HepG2 (cell line): ENCODE measurements around the gene ST3GAL2. TPM values are rescaled to one million over a fixed set of nuclear protein-coding genes. Genes with fewer than 3 reads are reported as not detected.

Experiments
- FOSL2 ChIP-seq: sonication (generic); formaldehyde crosslinking; IDR thresholded peaks from 2 replicates; pipeline ENCODE4 v1.4.0; 2020; ENCODE audit warnings: missing genetic modification reagents
- MYPOP ChIP-seq: sonication (generic); formaldehyde crosslinking; IDR thresholded peaks from 2 replicates; pipeline ENCODE4 v1.8.1; 2023; ENCODE audit warnings: mild to moderate bottlenecking, moderate library complexity, missing genetic modification reagents
- NCOA1 ChIP-seq: sonication (generic); formaldehyde crosslinking; IDR thresholded peaks from 2 replicates; pipeline ENCODE4 v1.9.0; 2021; ENCODE audit warnings: missing genetic modification reagents
- PHF20 ChIP-seq: sonication (generic); formaldehyde crosslinking; IDR thresholded peaks from 2 replicates; pipeline ENCODE4 v1.5.0; 2020; ENCODE audit warnings: mild to moderate bottlenecking, missing genetic modification reagents
- ZEB1 ChIP-seq: IDR thresholded peaks from 2 replicates; pipeline ENCODE4 v1.6.1; 2012; ENCODE audit warnings: mild to moderate bottlenecking, low read depth, inconsistent platforms; ENCODE audit not compliant: insufficient replicate concordance
- ZFP41 ChIP-seq: sonication (generic); formaldehyde crosslinking; IDR thresholded peaks from 2 replicates; pipeline ENCODE4 v1.4.0; 2020; ENCODE audit warnings: mild to moderate bottlenecking, missing genetic modification reagents, borderline replicate concordance
- ZMYM4 ChIP-seq: sonication (generic); formaldehyde crosslinking; IDR thresholded peaks from 2 replicates; pipeline ENCODE4 v1.8.1; 2023; ENCODE audit warnings: mild to moderate bottlenecking, missing genetic modification reagents
- ZNF44 ChIP-seq: sonication (generic); formaldehyde crosslinking; IDR thresholded peaks from 2 replicates; pipeline ENCODE4 v1.5.1; 2020; ENCODE audit warnings: mild to moderate bottlenecking, missing genetic modification reagents
- ZNF468 ChIP-seq: sonication (generic); formaldehyde crosslinking; IDR thresholded peaks from 2 replicates; pipeline ENCODE4 v1.8.0; 2022; ENCODE audit warnings: mild to moderate bottlenecking, moderate library complexity, missing genetic modification reagents
- ZNF496 ChIP-seq: sonication (generic); formaldehyde crosslinking; IDR thresholded peaks from 2 replicates; pipeline ENCODE4 v1.8.1; 2023; ENCODE audit warnings: mild to moderate bottlenecking, moderate library complexity, missing genetic modification reagents; ENCODE audit not compliant: insufficient replicate concordance
- ZNF562 ChIP-seq: sonication (generic); formaldehyde crosslinking; IDR thresholded peaks from 2 replicates; pipeline ENCODE4 v1.8.0; 2022; ENCODE audit warnings: missing genetic modification reagents, borderline replicate concordance
- ZNF605 ChIP-seq: sonication (generic); formaldehyde crosslinking; IDR thresholded peaks from 2 replicates; pipeline ENCODE4 v1.8.0; 2022; ENCODE audit warnings: mild to moderate bottlenecking, missing genetic modification reagents
- ZNF75D ChIP-seq: sonication (generic); formaldehyde crosslinking; IDR thresholded peaks from 2 replicates; pipeline ENCODE4 v1.8.1; 2023; ENCODE audit warnings: missing genetic modification reagents, mild to moderate bottlenecking, borderline replicate concordance
- ZNF781 ChIP-seq: sonication (generic); formaldehyde crosslinking; IDR thresholded peaks from 2 replicates; pipeline ENCODE4 v1.5.1; 2020; ENCODE audit warnings: borderline replicate concordance, mild to moderate bottlenecking, missing genetic modification reagents; ENCODE audit errors: not compliant biosample characterization
- polyA plus RNA-seq, 8 experiments: library from polyadenylated mRNA; depleted of rRNA in 3 of 8; stranded (reverse) in 7 of 8; unstranded in 1 of 8; fragments of >200 nt; fragmentation: Illumina TruSeq in 4 of 8; extraction: Trizol in 4 of 8; gene quantifications; 2 replicates each; pipeline versions ENCODE4 v1.2.1 to v1.2.3, GENCODE V29; 2011 to 2016; ENCODE audit warnings: low read depth in 4 of 8, missing spikeins in 1 of 8, mixed read lengths in 1 of 8; ENCODE audit not compliant: insufficient read depth in 1 of 8
- total RNA-seq, 5 experiments: library from RNA; depleted of rRNA; stranded (reverse); fragments of >200 nt; fragmentation: Illumina TruSeq; extraction: Trizol; gene quantifications; 2 replicates each; pipeline ENCODE4 v1.2.3, GENCODE V29; 2016; ENCODE audit warnings: low read depth in 1 of 5

ST3GAL2 gene
- total and polyA plus RNA-seq, 2 of the 13 experiments (the other 11 are each of a cell fraction or from before 2014, with no cell fraction given): 16.3 to 24.9 TPM

- TF ChIP-seq MYPOP (CRISPR knock-in tag) (peak; percentile 50; the same call in 1 of the 2 replicates), ZFP41 (CRISPR knock-in tag) (no peak), ZNF496 (CRISPR knock-in tag) (no peak), FOSL2 (CRISPR knock-in tag) (no peak), ZNF468 (CRISPR knock-in tag) (no peak), ZNF75D (CRISPR knock-in tag) (0 out of 2 replicates have a peak, but pooled peaks have one; percentile 6), ZNF44 (CRISPR knock-in tag) (peak; percentile 45; the same call in 1 of the 2 replicates), ZNF605 (CRISPR knock-in tag) (no peak), ZMYM4 (CRISPR knock-in tag) (no peak), PHF20 (CRISPR knock-in tag) (peak; percentile 52; the same call in 1 of the 2 replicates), ZNF562 (CRISPR knock-in tag) (no peak), ZNF781 (CRISPR knock-in tag) (no peak), ZEB1 (peak; percentile 5), NCOA1 (CRISPR knock-in tag) (peak; percentile 7; the same call in 1 of the 2 replicates)
- TF ChIP-seq, all 625 proteins: peak for 24
These were observed 11.1 kb downstream of the ST3GAL2 start (continued) for GRCh38 chr16:70427786-70428177.
